Heart right ventricle (tissue), 16 donors: ENCODE results near the gene RPA4. TPM values are rescaled to one million over a fixed set of nuclear protein-coding genes. Genes with fewer than 3 reads are reported as not detected.
"Not testable (repeated sequence)": the region's sequence is repeated elsewhere in the genome, so short reads cannot be mapped to it uniquely, and the experiment has no call there.

ENCODE experiments used
- ATAC-seq, 8 donors: fragments of 200-7000 bp; cut with Tn5 transposase; one replicate each; pipeline ENCODE4 v1.9.1; 2020; ENCODE audit warnings: mild to moderate bottlenecking in 8 of 8, moderate library complexity in 8 of 8, moderate number of reproducible peaks in 1 of 8
- DNase-seq, 2 donors: peaks; one replicate each; pipeline ENCODE4 v3.0.0-alpha.2; 2020
- H3K27ac ChIP-seq, 10 donors: fragments of 200-600 bp; sonication (generic) in 2 of 10; one replicate each; pipeline versions ENCODE4 v1.5.0 to v1.8.0; 2020 to 2022; ENCODE audit warnings: mild to moderate bottlenecking in 3 of 10
- H3K27me3 ChIP-seq, 7 donors: fragments of 200-600 bp; one replicate each; pipeline ENCODE4 v1.8.0; 2021 to 2022; ENCODE audit warnings: mild to moderate bottlenecking in 2 of 7
- H3K36me3 ChIP-seq, 9 donors: fragments of 200-600 bp; sonication (generic) in 1 of 9; one replicate each; pipeline versions ENCODE4 v1.5.0 to v1.8.0; 2020 to 2022; ENCODE audit warnings: mild to moderate bottlenecking in 2 of 9
- H3K4me1 ChIP-seq, 9 donors: fragments of 200-600 bp; sonication (generic) in 1 of 9; one replicate each; pipeline versions ENCODE4 v1.5.0 to v1.8.0; 2020 to 2022; ENCODE audit warnings: mild to moderate bottlenecking in 4 of 9
- H3K4me3 ChIP-seq, 10 donors: fragments of 200-600 bp; sonication (generic) in 2 of 10; one replicate each; pipeline versions ENCODE4 v1.5.0 to v1.8.0; 2020 to 2022; ENCODE audit warnings: mild to moderate bottlenecking in 7 of 10, moderate library complexity in 2 of 10
- H3K9me3 ChIP-seq, 11 donors: fragments of 200-600 bp in 10 of 11; sonication (generic) in 2 of 11; one replicate each; pipeline versions ENCODE4 v1.5.0 to v1.8.0; 2013 to 2022; ENCODE audit warnings: mild to moderate bottlenecking in 2 of 11, control low read depth in 1 of 11, moderate library complexity in 1 of 11
- CTCF ChIP-seq, 9 donors: fragments of 200-600 bp; sonication (generic) in 2 of 9; IDR thresholded peaks; one replicate each; pipeline versions ENCODE4 v1.5.0 to v1.8.0; 2021 to 2022; ENCODE audit warnings: antibody characterized with exemption in 9 of 9, mild to moderate bottlenecking in 5 of 9, moderate library complexity in 1 of 9
- WGBS, 2 donors: extraction: QIAGEN DNeasy Blood & Tissue Kit; methylation state at CpG; one replicate each; pipeline ENCODE4 v1.1.7; 2013; ENCODE audit warnings: inconsistent platforms in 1 of 2; 5-methylcytosine and 5-hydroxymethylcytosine counted together
- intact Hi-C, 10 donors: fragments of 100-400 bp; cut with DNase I; formaldehyde crosslinking; loops; one replicate each; pipeline versions ENCODE4 v1.11.1 to v1.14.2; 2022
- polyA plus RNA-seq, 2 donors: library from polyadenylated mRNA; stranded (reverse); fragments of 200-250 nt; gene quantifications; one replicate each; pipeline ENCODE4 v1.2.3, GENCODE V29; 2013
- total RNA-seq, 10 donors: library from RNA; stranded (reverse); fragmentation: NEBNext Ultra II Directional in 3 of 10; extraction: Animal tissue kit (Norgen Biotek cat#: 25700) in 3 of 10; gene quantifications; one replicate each; pipeline versions ENCODE4 v1.2.1 to v1.2.4, GENCODE V29; 2021 to 2023
- donor health status: Arrhythmogenic right ventricular cardiomyopathy.
- donor health status: ischemic (EF 13 %, LVEDD 7.1; RV severe dilation, severe dysfunction).
- donor health status: healthy with polysubstance abuse.
- donor health status: DM: no; HTN: yes; CAD: no.
- donor health status: DM: no; HTN: no; CAD: no.
- donor health status: ischemic (EF 25% LVEDD 6.9; RV normal size, moderate dysfunction).
- donor health status: ischemic (EF 25% LVEDD 5.7; RV mildly dilated, moderate dysfunction).
- donor health status: healthy.
- donor health status: DM: yes; HTN: yes; CAD: no.
- donor health status: Ischemic cardiomyopathy.
- donor health status: ischemic (EF 35%, LVEDD 5.7; RV mildly dilated, moderate dysfunction).
- donor health status: nonischemic (EF 11% LVEDD 7.7; RV severe dilation, severe dysfunction).
- donor health status: DM: yes; HTN: yes; CAD: no.
- donor health status: PGD.
- donor health status: ischemic (EF 29% LVEDD 5.4; RV normal size, mild dysfunction).
- donor health status: nonischemic (EF 23%, LVEDD 6.1; RV moderate dilation, normal function).

The RPA4 gene
- total and polyA plus RNA-seq, 12 donors: 0.03 to 0.36 (median 0.16) TPM; not detected in 3

- H3K9me3 ChIP-seq: no peaks in the 10 kb centered on the region
- peaks cover 0 to 4% (median 0%) of the 10 kb centered on the region in 9 donors for H3K4me1 ChIP-seq
- no peaks in the 10 kb centered on the region for H3K36me3 ChIP-seq
- TF ChIP-seq CTCF (IDR thresholded peaks at IDR 0.05): no peak
- ATAC-seq (no peak), DNase-seq (no peak)
- no peak overlapping the region for H3K27ac ChIP-seq
- intact Hi-C loops: no loop called here
- H3K4me3 ChIP-seq: no peak overlapping the region
- peaks cover 0 to 4% (median 0%) of the 10 kb centered on the region in 7 donors for H3K27me3 ChIP-seq
- WGBS, 2 donors: 95 to 100% methylated on average over 1 of the region's 1 CpG
Observed at GRCh38 chrX:96838537-96838936, 45.2 kb upstream of the RPA4 start.

GRCh38 chrX:96841325-96841724 is 42.4 kb upstream of the RPA4 start:
- H3K4me1 ChIP-seq: peaks cover 0 to 4% (median 0%) of the 10 kb centered on the region in 9 donors
- H3K4me3 ChIP-seq: no peak overlapping the region
- no peak for DNase-seq
- TF ChIP-seq CTCF (IDR thresholded peaks at IDR 0.05): no peak
- peak overlapping the region in 1 of 10 donors; percentile 21 for H3K27ac ChIP-seq
- 38 to 54% methylated on average over 1 of the region's 1 CpG for WGBS, 2 donors
- H3K9me3 ChIP-seq: no peaks in the 10 kb centered on the region
- H3K27me3 ChIP-seq: peaks cover 0 to 4% (median 0%) of the 10 kb centered on the region in 7 donors
- peak in 1 of 8 donors; percentile 42 for ATAC-seq
- no peaks in the 10 kb centered on the region for H3K36me3 ChIP-seq
- intact Hi-C loops: loop anchor here in 1 of 10 donors (10.0 kb wide), 1 partner anchor 67 kb away; no protein-coding TSS in a partner anchor

- ATAC-seq, H3K27me3 ChIP-seq, H3K4me3 ChIP-seq, H3K36me3 ChIP-seq, DNase-seq, H3K4me1 ChIP-seq, H3K9me3 ChIP-seq: not testable (repeated sequence)
- WGBS, 2 donors: 84 to 89% methylated on average over 3 of the region's 3 CpGs
- H3K27ac ChIP-seq: peak overlapping the region in 1 of 10 donors; percentile 21
- intact Hi-C loops: loop anchor here in 1 of 10 donors (10.0 kb wide), 1 partner anchor 67 kb away; no protein-coding TSS in a partner anchor
Observed at GRCh38 chrX:96841866-96842265, 41.8 kb upstream of the RPA4 start.

- peak in 1 of 8 donors; percentile 55 for ATAC-seq
- WGBS, 2 donors: 55 to 61% methylated on average over 5 of the region's 5 CpGs
- DNase-seq: peak in 1 of 2 donors; percentile 3
Observed at GRCh38 chrX:96843566-96843965, 40.1 kb upstream of the RPA4 start.

More at GRCh38 chrX:96843566-96843965, 40.1 kb upstream of the RPA4 start:
- Histone ChIP-seq H3K4me3 (no peak overlapping the region), H3K36me3 (no peaks in the 10 kb centered on the region), H3K27ac (no peak overlapping the region), H3K9me3 (no peaks in the 10 kb centered on the region), H3K27me3 (peaks cover 0 to 12% (median 0%) of the 10 kb centered on the region in 7 donors), H3K4me1 (peaks cover 0 to 3% (median 0%) of the 10 kb centered on the region in 9 donors)
- peak in 3 of 9 donors; percentile 20 to 39 (median 37) for TF ChIP-seq CTCF (IDR thresholded peaks at IDR 0.05)
- intact Hi-C loops: loop anchor here in 1 of 10 donors (10.0 kb wide), 1 partner anchor 69 kb away; no protein-coding TSS in a partner anchor
